HCT116 (cell line): Measurements from ENCODE around the gene TRIM43. TPM values are rescaled to one million over a fixed set of nuclear protein-coding genes. Genes with fewer than 3 reads are reported as not detected.
"Not testable (repeated sequence)": the region's sequence is repeated elsewhere in the genome, so short reads cannot be mapped to it uniquely, and the experiment has no call there.

ENCODE experiments used
- ATAC-seq: fragments of 200-7000 bp; cut with Tn5 transposase; 2 replicates; pipeline ENCODE4 v1.9.1; 2020; ENCODE audit warnings: mild to moderate bottlenecking, moderate library complexity
- Bru-seq: library from RNA; stranded (reverse); fragments of 400-500 nt; gene quantifications from one replicate; lab custom pipeline; 2021; lab: Mats Ljungman, UMichigan
- BruChase-seq, 2 experiments: library from RNA; stranded (reverse); fragments of 400-500 nt; gene quantifications; one replicate each; lab custom pipeline; 2021; lab: Mats Ljungman, UMichigan
- BruUV-seq: library from RNA; stranded (reverse); fragments of 400-500 nt; replicated peaks from 2 replicates; lab custom pipeline; 2021; lab: Mats Ljungman, UMichigan
- CTCF ChIA-PET: fragments of 300-600 bp; sonication (Branson Sonifier 250); formaldehyde crosslinking; loops from one replicate; lab custom pipeline; 2021; ENCODE audit warnings: antibody characterized with exemption; lab: Charles Lee
- POLR2A ChIA-PET: fragments of 300-600, 350-600 bp; sonication (Branson Sonifier 250); formaldehyde crosslinking; loops from one replicate; lab custom pipeline; 2021; ENCODE audit warnings: antibody characterized with exemption; lab: Charles Lee
- RAD21 ChIA-PET, 2 experiments: fragments of 300-600 bp; sonication (Branson Sonifier 250); formaldehyde crosslinking; loops; one replicate each; lab custom pipeline; 2023; ENCODE audit warnings: low total read pairs in 2 of 2; ENCODE audit not compliant: uncharacterized antibody in 2 of 2, unreplicated experiment in 2 of 2, low non-redundant PET in 1 of 2; lab: Charles Lee
- DNase-seq: peaks from one replicate; pipeline ENCODE4 v3.0.0-alpha.2; 2010; ENCODE audit warnings: low read depth, low spot score
- H2AFZ ChIP-seq: fragments of 200-600 bp; shearing (Covaris generic), sonication (generic); 2 replicates; pipeline ENCODE4 v1.6.1; 2017; ENCODE audit warnings: low read depth, mixed run types, mixed read lengths, antibody characterized with exemption, low read length; ENCODE audit not compliant: poor library complexity, severe bottlenecking
- H3K27ac ChIP-seq: 2 replicates; pipeline ENCODE4 v1.5.1; 2012; ENCODE audit warnings: low read depth, low read length
- H3K27me3 ChIP-seq: fragments of 200-600 bp; sonication (generic); 2 replicates; pipeline ENCODE4 v1.6.1; 2016; ENCODE audit warnings: mixed run types, low read length, mixed read lengths; ENCODE audit not compliant: insufficient read depth
- H3K36me3 ChIP-seq, 2 experiments: fragments of 200-500 bp in 1 of 2; fragments of 200-600 bp in 1 of 2; sonication (Bioruptor generic) in 1 of 2; sonication (generic) in 1 of 2; 2 replicates each; pipeline versions ENCODE4 v1.5.1 to v1.6.1; 2014 to 2016; ENCODE audit warnings: low read length in 2 of 2, inconsistent platforms in 1 of 2, mixed read lengths in 1 of 2, mixed run types in 1 of 2; ENCODE audit not compliant: insufficient read depth in 2 of 2, control insufficient read depth in 1 of 2
- H3K4me1 ChIP-seq, 2 experiments: fragments of 200-600 bp in 1 of 2; sonication (generic) in 1 of 2; 2 replicates each; pipeline versions ENCODE4 v1.5.1 to v1.6.1; 2012 to 2017; ENCODE audit warnings: low read length in 2 of 2, inconsistent platforms in 1 of 2, mild to moderate bottlenecking in 1 of 2, mixed read lengths in 1 of 2, mixed run types in 1 of 2, moderate library complexity in 1 of 2; ENCODE audit not compliant: insufficient read depth in 2 of 2, control insufficient read depth in 1 of 2
- H3K4me2 ChIP-seq: fragments of 200-600 bp; sonication (generic); 2 replicates; pipeline ENCODE4 v1.6.1; 2017; ENCODE audit warnings: mixed run types, low read length, mixed read lengths
- H3K4me3 ChIP-seq, 2 experiments: fragments of 200-600 bp in 1 of 2; sonication (generic) in 1 of 2; replicated peaks in 1 of 2; 2 replicates each; pipeline ENCODE4 v1.5.1; 2011 to 2016; ENCODE audit warnings: low read length in 2 of 2, control low read depth in 1 of 2, low read depth in 1 of 2, mild to moderate bottlenecking in 1 of 2, mixed read lengths in 1 of 2, mixed run types in 1 of 2
- H3K79me2 ChIP-seq: fragments of 200-600 bp; sonication (generic); 2 replicates; pipeline ENCODE4 v1.6.1; 2017; ENCODE audit warnings: mild to moderate bottlenecking, mixed run types, low read length, moderate library complexity, mixed read lengths; ENCODE audit not compliant: insufficient read depth
- H3K9ac ChIP-seq: fragments of 200-600 bp; sonication (generic); 2 replicates; pipeline ENCODE4 v1.6.1; 2016; ENCODE audit warnings: low read length, mixed read lengths
- H3K9me2 ChIP-seq: fragments of 200-600 bp; sonication (generic), shearing (Covaris generic); 2 replicates; pipeline ENCODE4 v1.6.1; 2017; ENCODE audit warnings: mixed run types, mild to moderate bottlenecking, moderate library complexity; ENCODE audit not compliant: insufficient read depth
- H3K9me3 ChIP-seq, 2 experiments: fragments of 200-500 bp in 1 of 2; fragments of 200-600 bp in 1 of 2; sonication (Bioruptor generic) in 1 of 2; sonication (generic) in 1 of 2; 2 replicates each; pipeline ENCODE4 v1.6.1; 2014 to 2017; ENCODE audit warnings: low read length in 2 of 2, mixed read lengths in 2 of 2, inconsistent platforms in 1 of 2, low read depth in 1 of 2, mild to moderate bottlenecking in 1 of 2, mixed run types in 1 of 2, moderate library complexity in 1 of 2; ENCODE audit not compliant: control insufficient read depth in 1 of 2, insufficient read depth in 1 of 2
- H4K20me1 ChIP-seq: fragments of 200-600 bp; sonication (generic), shearing (Covaris generic); 2 replicates; pipeline ENCODE4 v1.6.1; 2017; ENCODE audit warnings: mixed run types, mild to moderate bottlenecking, moderate library complexity; ENCODE audit not compliant: insufficient read depth
- intact Hi-C: fragments of 100-400 bp; cut with micrococcal nuclease; formaldehyde crosslinking; loops from 2 replicates; pipeline ENCODE4 v1.10.0; 2022
- long read RNA-seq: library from polyadenylated mRNA; unstranded; transcript quantifications from one replicate; pipeline ENCODE4 v2.0.0, GENCODE V29; 2021; ENCODE audit not compliant: unreplicated experiment
- polyA plus RNA-seq: library from polyadenylated mRNA; unstranded; fragments of >200 nt; gene quantifications from 2 replicates; pipeline ENCODE4 v1.2.1, GENCODE V29; 2012; ENCODE audit warnings: missing spikeins
- total RNA-seq: library from RNA; stranded (reverse); gene quantifications from one replicate; pipeline ENCODE4 v1.2.1, GENCODE V29; 2021; ENCODE audit not compliant: unreplicated experiment
- TF ChIP-seq, protein P1 (sequence below): IDR thresholded peaks from 2 replicates; pipeline ENCODE4 v1.6.1; 2012

TRIM43 gene
- total RNA-seq (not detected), Bru-seq, nascent RNA (not detected), BruChase-seq, experiment 1, labeled RNA remaining after a 6-hour chase (not detected), BruChase-seq, experiment 2, labeled RNA remaining after a 2-hour chase (not detected)
- not detected in 2 replicates for polyA plus RNA-seq
- long read RNA-seq, result 0 reads

DNA sequence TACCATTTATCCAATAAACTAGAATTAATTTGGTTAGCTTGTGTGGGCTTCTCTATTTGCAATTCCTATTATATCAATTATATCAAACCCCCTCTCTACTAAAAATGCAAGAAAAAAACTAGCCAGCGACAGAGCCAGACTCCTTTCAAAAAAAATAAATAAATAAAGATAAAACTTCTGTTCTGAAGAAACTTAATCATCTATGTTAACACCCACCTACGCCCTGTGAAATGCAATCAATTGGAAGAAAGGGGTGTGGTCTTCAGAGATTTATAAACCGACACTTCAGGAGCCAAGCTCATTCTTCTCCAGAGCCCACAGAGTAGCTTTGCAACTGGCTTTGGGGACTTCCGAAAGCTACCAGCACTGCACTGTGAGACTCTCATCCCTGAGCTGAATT, at the start of gene TRIM43:
Gene TRIM43, plus strand, starts transcription at position 301 of the 400 bp plus-strand sequence. CDS start 2,023 bp downstream, outside the sequence.
- H3K4me3 ChIP-seq, BruUV-seq, ATAC-seq, H3K4me1 ChIP-seq, H3K36me3 ChIP-seq, POLR2A ChIA-PET, H3K9me3 ChIP-seq, H3K9me2 ChIP-seq, H3K9ac ChIP-seq, RAD21 ChIA-PET, H4K20me1 ChIP-seq, H3K4me2 ChIP-seq, H2AFZ ChIP-seq, H3K27ac ChIP-seq, H3K79me2 ChIP-seq, DNase-seq, CTCF ChIA-PET, H3K27me3 ChIP-seq, intact Hi-C loops: not testable (repeated sequence)

DNA sequence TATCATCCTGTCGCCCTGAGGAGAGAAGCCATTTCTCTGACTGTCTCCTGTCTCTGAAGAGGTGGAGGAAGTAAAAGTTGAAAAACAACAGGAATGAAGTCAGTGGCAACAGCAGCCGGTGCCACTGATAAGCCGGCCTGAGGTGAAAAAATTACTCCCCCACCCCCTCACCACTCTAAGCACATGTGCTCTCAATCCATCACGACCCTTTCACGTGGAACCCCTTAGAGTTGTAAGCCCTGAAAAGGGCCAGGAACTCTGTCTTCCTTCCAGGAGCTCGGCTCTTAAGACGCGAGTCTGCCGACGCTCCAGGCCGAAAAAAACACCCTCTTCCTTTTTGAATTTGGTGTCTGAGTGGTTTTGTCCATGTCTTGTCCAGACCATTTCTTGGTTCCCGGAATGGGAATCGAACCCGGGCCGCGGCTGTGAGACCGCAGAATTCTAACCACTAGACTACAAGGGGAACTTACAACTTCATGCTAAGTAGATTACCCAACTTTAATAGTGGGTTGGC, 40.7 kb upstream of the TRIM43 start:
- POLR2A ChIA-PET, result no interaction called here
- no peak overlapping the region for H2AFZ ChIP-seq
- RAD21 ChIA-PET, result no interaction called here
- H3K4me3 ChIP-seq, result no peak overlapping the region
- no peak for DNase-seq
- CTCF ChIA-PET, result no interaction called here
- BruUV-seq, result no TSS peak
- no peaks in the 10 kb centered on the region for H3K4me1 ChIP-seq
- H3K27ac ChIP-seq, result no peak overlapping the region
- intact Hi-C loops, result no loop called here
- H3K79me2 ChIP-seq, result no peaks in the 10 kb centered on the region
- no peak overlapping the region for H3K4me2 ChIP-seq
- H4K20me1 ChIP-seq, result no peaks in the 10 kb centered on the region
- no peaks in the 10 kb centered on the region for H3K9me2 ChIP-seq
- no peaks in the 10 kb centered on the region for H3K36me3 ChIP-seq
- TF ChIP-seq, protein P1, sequence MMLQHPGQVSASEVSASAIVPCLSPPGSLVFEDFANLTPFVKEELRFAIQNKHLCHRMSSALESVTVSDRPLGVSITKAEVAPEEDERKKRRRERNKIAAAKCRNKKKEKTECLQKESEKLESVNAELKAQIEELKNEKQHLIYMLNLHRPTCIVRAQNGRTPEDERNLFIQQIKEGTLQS, result no peak
- TF ChIP-seq, all 23 proteins: peak for 0
- Histone ChIP-seq H3K9me3 (no peaks in the 10 kb centered on the region), H3K9ac (no peak overlapping the region), H3K27me3 (no peaks in the 10 kb centered on the region)
- no peak for ATAC-seq
